HG02571 (cell line): ENCODE data around the gene CARD11.

Experiments used
- ATAC-seq: cut with Tn5 transposase; IDR thresholded peaks from one replicate; pipeline ENCODE4 v1.9.1; 2021; ENCODE audit warnings: mild to moderate bottlenecking, moderate library complexity; ENCODE audit not compliant: unreplicated experiment

Gene CARD11

DNA sequence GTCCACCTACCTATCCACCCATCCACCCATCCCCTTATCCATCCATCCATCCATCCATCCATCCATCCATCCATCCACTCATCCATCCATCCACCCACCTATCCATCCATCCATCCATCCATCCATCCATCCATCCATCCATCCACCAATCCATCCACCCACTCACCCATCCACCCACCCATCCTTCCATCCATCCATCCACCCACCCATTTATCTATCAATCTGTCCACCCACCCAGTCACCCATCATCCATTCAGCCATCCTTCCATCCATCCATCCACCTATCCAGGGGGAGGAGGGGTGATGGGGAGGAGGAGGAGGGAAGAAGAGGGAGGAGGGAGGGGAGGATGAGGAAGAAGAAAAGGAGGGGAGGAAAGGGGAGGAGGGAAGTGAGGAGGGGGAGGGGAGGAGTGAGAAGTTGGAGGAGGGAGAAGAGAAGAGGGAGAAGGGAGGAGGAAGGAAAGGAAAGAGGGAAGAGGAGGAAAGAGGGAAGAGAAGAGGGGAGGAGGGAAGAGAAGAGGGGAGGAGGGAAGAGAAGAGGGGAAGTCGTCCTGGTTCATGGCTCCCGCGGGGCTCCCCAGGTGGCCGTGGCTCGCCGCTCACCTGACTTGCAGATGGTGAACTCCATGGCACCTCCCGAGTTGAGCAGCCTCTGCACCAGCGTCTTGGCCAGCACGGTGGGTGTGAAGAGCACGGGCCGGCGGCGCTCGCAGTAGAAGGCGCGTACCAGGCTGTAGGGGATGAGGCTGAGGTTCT lies 130.8 kb downstream of the CARD11 start:
- no peak for ATAC-seq

DNA sequence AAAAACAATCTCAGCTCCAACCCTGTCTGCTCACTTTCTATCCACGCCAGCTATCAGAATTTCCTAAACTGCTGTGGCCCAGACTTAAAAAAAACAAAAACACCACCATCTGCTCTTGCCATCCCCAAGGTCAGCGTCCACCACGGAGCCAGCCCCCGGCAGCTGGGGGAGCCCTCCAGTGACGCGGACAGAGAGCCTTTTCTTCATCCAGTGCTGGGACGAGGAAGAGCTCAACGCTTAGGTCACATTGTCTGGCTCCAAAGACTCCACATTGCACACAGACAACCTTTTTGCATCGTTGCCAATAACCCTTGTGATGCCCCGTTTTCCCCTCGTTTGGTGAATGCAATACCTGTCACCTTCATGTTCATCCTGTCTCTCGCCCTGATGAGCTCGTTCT lies 132.2 kb downstream of the CARD11 start:
- ATAC-seq = no peak

DNA sequence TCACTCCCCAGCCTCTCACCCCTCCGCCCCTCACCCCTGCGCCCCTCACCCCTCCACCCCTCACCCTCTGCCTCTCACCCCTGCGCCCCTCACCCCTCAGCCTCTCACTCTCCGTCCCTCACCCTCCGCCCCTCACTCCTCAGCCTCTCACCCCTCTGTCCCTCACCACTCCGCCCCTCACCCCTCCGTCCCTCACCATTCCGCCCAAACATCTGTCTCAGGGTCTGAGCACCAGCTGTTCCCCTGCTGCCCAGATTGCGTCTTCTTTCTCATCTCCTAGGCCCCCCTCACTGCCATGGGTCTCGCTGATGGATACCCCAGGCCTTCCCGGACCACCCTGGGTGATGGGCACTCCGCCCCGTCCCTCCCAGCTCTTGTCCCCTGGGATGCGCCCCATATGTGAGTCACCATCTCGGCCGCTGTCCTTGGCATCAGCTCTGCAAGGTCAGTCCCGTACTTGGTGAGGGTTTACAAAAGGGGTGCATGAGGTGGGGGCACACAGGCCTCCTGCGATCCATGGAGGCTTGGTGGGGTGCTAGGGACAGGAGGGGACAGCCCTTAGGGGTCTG lies 134.1 kb downstream of the CARD11 start:
- no peak for ATAC-seq

DNA sequence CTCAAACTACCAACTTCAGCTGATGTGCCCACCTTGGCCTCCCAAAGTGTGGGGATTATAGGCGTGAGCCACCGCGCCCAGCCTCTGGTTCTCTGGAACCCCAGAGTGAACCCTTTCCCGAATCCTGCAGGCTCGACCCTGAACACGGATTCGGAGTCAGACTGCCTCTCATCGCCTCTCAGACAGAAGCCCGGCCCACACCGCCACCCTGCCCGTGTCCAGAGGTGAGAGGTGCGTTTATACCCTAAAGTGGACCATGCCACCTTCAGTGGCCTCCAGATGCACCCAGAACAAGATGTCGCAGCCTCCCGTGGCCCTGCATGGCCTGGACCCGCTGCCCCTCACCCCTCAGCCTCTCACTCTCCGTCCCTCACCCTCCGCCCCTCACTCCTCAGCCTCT lies 134.6 kb downstream of the CARD11 start:
- no peak for ATAC-seq

DNA sequence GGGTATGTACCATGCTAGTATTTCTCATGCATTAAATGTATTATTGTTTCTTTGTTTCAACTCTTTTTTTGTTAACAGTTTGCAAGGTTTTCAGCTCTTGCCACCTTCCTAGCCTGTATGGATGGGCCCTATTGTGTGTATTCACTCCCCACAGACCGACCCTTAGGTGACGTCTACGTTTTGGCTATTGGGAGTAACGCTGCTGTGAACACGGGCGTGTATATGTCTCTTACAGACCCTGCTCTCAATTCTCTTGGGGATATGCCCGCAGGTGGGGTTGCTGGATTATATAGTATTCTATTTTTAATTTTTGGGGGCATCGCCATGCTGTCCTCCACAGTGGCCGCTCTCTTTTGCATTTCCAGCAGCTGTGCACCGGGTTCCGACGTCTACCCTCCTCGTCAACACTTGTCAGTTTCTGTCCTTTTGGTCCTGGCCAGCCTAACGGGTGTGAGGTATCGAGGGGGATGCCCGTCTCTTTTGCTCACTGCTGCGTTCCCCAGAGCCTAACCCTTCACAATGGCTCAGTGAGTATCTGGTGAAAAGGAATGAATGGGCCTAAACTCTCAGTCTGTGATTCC lies 135.5 kb downstream of the CARD11 start:
- ATAC-seq = no peak

DNA sequence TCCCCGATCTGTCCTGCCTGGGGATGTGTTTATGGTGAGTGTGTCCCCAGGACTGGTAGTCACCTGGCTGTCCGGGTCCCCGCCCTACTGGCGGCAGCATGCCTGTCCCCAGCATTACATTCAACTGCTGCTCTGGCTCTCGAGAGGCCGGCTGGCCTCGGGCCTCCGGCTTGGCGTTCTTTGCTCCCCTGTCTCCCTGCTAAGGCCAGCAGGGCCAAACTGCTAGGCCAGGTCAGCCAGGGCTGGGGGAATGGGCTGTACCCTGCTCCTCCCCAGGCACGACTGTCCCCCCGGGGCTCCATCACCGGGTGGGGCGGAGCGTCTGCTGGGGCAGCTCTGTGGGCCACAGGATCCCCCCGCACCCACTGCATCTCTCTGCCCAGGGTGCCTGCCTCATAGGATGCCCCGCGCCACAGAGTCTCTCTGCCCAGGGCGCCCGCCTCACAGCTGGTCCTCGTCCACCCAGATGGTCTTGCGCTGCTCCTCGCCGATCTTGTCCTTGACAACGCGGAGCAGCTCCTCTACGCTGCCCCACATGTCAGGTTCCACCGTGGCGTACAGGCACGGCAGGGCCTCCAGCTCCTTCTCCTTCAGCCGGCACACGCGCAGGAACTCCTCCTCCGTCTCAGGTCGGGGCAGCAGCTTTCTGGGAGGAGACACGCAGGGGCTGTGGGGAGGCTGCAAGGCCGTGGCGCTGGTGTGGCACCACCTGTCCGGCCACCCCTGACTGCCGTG lies 137.3 kb downstream of the CARD11 start:
- no peak for ATAC-seq

DNA sequence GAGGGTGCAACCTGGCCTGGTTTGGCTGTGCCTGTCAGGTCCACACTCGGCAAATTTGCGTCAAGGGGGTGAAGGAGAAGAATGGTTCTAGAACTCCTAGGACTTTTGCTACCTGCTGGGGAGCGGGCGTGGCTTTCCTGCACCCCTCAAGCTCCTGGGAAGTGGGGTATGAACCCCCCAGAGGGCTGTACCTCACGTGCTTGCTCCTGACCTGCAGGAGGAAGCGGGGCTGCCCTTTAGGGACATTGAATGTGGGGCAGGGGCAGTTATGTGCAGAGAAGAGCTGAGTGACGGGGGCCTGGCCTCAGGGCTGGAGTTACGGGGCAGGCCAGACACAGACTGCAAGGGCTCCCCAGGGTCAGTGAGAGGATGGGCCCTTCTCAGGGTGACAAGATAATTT lies 138.2 kb downstream of the CARD11 start:
- no peak for ATAC-seq

DNA sequence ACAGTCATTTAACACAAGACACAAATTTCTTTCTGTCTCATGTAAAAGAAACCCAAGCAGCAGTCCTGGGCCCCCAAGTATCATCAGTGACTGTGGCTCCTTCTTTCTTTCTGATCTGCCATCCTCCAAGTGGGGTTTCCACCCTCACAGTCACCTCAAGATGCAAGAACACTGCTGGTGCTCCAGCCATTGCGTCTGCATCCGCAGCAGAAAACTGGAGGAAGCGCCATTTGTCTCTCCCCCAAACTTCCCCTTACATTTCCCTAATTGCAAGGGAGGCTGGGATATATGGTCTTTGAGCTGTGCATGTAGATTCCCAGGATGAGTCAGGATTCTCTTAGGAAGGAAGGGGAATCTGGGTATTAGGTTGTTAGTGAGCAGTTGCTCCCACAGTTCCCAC lies 138.6 kb downstream of the CARD11 start:
- no peak for ATAC-seq

DNA sequence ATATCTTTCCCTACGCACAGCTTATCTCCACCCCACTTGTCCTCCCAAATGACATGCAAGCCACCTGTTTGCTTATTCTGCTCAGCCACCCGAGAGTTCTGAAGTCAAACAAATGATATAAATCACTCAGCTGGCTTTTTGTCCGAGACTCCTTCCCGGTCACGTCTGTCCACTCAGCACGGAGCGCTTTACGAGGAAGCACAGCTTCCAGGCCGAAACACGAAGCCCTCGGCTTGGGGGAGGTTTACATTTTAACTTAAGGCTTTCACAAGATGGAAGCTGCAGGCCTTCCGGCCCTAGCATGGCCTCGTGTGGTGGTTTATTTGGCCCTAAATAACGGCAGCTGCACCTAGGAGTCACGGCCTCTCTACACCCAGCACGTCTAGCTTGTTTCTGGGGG lies 139.5 kb downstream of the CARD11 start:
- no peak for ATAC-seq

DNA sequence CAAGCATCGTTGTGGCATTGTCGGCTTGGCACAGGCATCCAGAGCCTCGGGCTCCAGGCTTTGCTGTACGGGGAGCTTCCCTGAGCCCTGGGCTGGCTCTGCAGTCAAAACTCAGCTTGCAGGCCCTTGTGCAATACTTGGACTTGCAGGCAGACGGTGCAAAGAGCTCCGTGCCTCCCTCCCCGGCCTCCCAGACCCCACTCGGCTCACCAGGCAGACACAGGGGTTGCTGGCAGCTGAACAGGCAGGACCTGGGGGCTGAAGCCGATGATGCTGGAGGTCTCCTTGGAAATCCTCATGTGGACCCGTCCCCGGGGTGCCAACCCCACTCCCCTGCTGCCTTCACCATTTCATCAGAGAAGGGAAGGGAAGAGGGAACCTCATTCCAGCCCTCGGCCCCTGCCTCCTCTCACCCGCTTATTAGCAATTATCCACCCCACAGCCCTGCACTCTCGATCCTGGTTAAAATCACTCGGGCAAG lies 139.9 kb downstream of the CARD11 start:
- ATAC-seq = no peak

DNA sequence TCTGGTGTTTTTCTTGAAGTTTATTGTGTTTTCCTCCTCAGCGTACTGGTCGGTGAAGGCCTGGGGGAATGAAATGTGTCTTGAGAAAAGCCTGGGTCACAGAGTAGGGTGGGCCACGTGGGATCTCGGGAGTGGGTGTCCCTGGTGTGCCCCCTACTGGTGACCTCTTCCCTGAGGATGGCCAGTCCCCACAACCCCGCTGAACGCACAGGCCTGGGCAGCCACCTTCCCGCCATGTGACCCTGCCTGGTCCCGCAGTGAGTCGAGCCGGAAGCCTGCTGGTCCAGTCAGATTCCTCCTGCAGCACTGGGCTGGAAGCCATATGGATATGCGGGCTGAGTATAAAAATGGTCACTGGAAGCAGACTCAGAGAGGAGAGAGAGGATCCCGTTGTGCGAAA lies 146.6 kb downstream of the CARD11 start:
- ATAC-seq = no peak

DNA sequence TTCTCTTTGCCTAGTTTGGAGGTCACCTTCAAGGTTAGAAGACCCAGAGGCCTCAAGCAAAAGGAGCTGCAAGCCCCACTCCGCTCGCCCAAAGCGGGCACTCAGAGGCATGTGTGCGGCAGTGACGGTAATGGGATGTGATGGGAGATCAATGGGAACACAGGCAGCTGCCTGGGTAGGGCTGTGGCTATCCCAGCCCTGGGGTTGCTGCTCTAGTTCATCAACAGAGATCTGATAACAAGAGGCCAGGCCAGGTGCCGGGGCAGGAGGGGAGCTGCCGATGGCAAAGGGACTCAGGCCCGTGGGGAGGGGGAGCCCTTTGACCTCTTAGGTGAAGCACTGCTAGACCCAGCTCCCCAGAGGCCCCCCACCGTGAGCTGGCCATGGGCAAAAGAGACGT lies 147.5 kb downstream of the CARD11 start:
- no peak for ATAC-seq

DNA sequence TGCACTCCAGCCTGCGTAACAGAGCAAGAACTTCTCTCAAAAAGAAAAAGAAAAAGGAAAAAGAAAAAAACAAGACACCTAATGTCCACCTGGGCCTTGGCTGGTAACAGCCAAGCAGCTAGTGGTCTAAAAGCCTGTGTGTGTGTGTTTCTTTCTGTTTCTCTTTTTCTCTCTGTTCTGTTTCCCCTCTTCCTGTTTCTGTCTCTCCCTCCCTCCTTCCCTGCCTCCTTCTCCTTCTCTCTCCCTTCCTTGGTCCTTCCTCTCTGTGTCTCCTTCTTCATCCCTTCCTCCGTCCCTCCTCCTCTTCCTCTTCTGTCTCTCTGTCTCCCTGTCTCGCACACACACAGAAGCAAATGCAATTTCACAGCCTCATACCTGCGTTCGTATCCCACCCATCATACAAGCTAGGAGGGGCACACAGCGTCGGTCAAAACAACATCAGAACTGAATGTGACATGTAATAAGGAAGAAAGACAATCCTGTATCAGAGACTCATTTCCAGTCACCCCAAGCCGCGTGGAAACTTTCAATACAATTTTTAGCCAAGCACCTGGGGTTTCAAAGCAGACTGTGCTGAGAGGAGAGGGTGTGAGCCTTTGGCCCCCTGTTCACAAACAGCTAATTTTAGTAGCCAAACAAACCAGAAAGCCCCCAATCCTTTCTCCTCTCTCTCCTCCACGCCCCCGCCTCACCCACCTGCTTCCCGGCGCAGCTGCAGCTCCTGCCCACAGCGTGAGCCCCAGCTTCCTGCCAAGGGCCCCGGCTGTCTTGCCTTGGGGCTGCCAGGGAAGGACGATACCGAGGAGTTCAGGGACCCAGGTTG lies 149.3 kb downstream of the CARD11 start:
- ATAC-seq = peak; percentile 56

DNA sequence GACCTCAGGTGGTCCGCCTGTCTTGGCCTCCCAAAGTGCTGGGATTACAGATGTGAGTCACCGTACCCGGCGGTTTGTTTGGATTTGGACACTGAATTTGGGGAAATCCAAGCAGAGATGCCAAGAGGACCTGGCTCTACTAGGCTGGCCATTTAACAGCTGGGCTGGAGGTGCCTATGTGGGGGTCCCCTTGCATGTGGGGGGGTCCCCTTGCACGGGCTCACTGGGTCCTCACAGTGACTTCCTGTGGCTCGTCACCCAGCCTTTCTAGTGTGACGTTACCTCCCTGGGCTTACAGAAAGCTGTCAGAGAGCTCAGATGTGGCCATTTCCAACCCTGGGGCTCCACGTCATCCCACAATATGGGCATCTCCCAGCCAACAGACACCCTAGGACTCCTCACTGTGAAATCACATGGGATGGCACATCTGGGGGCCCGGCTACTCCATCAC lies 150.2 kb downstream of the CARD11 start:
- ATAC-seq = no peak

DNA sequence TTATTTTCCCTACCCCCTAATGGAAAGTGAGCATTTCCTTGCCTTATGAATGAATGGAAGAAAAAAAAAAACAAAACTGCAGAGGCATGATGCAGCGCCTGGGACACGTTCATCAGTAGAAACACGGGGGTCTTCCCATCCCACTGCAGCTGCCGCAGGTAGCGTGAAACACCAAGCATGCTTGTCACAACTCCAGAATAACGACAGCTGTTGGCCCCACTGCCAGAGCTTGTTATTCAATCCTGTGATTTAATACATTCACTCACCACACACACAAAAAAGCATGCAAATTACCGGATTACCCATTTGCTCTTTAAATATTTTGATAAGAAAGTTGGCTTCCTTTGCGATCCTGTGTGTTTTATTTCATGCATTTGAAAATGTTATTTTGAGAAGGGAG lies 151.1 kb downstream of the CARD11 start:
- ATAC-seq = no peak

DNA sequence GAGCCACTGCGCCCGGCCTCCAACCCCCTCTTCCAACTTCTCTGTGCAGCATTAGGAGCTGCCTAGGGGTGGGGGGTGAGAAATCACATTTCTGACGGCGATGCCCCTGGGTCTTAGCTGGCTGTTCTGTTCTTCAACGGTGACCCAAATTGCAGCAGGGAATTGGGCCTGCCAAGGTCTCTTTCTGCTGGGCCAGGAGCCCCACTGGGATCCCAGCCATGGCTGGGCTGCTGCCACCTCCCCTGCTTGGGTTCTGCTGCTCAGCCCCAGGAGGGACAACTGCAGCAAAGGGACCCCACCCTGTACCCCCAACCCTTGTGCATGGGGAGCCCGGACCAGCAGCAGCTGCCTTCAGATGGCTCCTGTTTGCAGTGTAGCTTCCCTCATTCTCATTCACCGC lies 155.9 kb downstream of the CARD11 start:
- ATAC-seq = no peak

DNA sequence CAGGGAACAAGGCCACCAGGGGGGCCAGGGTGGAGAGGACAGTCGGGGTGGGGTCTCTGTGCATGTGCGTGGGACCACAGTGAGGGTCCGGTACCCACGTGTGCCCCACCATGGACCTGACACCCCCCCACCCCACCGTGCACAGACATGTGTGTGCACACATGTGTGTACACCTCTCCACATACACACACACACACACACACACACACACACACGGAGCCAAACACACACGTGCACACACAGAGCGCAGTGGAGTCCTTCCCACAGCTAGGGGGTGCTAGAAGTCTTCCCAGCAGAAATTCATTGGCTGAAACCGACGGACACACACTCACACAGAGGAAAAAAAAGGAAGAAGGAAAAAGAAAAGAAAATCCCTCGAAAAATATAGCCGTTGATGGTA lies 156.8 kb downstream of the CARD11 start:
- ATAC-seq = no peak

DNA sequence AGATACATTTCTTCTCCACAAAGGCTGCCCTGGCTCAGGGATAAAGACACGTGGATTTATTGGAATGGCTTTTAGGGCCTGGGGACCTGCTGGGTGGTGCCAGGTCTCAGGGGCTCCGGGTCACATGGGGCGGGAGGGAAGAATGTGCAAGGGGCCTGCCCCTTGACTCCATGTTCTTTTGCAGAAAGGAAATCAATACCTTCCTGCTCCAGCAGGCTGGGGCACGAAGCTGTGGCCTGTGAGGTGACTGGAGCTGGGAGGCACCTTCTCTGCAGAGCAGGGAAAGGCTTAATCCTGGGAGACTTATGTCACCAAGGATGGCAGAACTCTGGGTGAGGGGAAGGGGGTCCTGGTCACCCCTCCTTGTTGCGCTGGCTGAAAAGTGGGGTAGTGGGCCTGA lies 157.3 kb downstream of the CARD11 start:
- no peak for ATAC-seq

DNA sequence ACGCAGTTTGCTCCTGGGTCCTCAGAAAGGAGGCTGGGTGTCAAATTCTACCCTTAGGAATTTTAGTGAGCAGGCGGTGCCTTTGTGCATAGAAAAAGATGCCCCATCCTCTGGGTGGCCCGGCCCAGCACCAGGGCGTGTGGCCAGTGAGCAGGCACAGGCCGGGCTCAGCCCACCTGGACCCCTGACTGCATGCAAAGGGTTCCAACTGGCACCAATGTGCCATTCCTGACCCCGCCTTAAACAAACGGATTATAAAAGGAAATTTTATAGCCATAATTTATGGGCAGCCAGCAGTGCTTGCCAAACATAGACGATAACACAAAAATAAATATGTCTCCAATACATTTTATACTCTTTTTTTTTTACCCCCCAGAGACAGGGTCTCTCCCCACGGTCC lies 159.5 kb downstream of the CARD11 start:
- ATAC-seq = no peak

DNA sequence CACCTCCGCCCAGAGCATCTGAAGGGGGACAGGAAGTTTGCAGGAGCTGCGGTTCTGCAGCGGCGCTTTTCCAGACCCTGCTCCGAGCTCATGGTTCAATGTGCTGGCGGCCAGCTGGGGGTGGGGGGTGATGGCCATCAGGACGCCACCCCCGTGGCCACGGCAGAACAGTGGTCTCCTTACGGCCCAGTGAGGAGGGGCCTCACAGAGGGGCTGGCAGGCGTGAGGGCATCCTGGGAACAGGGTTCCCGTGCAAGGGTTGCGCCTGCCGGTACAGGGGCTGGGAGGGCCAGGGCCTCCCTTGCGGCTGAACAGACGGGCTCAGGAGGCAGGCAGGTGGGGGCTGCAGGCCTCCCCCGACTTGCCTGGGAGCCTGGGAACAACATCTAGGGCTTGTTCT lies 160.6 kb downstream of the CARD11 start:
- no peak for ATAC-seq

DNA sequence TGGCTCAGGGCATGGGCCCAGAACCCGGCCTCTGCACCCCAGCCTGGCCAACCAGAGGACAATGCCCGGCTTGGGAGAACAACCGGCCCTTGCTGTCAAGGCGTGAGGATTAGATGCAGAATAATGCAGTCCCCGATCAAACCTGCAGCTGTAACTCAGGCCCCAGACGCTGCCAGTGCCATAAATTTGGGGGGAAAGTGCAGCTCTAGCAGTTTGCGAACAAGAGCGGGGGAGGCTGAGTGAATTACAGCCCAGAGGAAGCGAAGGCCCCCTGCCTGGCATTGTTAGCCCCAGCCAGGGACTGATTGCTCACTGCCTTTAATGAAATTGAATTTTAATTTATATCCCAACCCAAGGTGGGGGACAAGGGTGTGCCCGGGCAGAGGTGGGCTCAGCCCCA lies 161.6 kb downstream of the CARD11 start:
- ATAC-seq = no peak
